ENCODE data around the gene SPAG6.

The SPAG6 gene

DNA sequence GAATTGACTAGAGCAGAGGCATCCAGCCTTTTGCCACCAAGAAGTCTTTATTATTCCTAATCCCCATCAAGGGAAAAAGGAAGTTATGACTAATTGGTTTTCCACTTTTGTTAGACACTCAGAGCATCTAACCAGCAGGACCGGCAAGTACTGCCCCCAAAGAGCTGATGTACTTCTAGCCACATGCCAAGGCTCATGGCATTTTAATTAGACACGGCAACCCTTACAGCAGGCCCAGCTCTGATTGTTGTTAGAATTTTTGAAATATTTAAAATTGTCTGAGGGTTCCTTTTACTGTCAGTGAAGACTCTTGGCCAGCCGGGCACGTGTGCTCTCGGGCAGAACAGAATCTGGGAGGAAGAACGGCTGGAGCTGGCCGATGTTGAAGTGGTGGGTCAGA, 114.8 kb downstream of the SPAG6 start:
- no peak for DNase-seq (ENCODE audit: low spot score)

DNA sequence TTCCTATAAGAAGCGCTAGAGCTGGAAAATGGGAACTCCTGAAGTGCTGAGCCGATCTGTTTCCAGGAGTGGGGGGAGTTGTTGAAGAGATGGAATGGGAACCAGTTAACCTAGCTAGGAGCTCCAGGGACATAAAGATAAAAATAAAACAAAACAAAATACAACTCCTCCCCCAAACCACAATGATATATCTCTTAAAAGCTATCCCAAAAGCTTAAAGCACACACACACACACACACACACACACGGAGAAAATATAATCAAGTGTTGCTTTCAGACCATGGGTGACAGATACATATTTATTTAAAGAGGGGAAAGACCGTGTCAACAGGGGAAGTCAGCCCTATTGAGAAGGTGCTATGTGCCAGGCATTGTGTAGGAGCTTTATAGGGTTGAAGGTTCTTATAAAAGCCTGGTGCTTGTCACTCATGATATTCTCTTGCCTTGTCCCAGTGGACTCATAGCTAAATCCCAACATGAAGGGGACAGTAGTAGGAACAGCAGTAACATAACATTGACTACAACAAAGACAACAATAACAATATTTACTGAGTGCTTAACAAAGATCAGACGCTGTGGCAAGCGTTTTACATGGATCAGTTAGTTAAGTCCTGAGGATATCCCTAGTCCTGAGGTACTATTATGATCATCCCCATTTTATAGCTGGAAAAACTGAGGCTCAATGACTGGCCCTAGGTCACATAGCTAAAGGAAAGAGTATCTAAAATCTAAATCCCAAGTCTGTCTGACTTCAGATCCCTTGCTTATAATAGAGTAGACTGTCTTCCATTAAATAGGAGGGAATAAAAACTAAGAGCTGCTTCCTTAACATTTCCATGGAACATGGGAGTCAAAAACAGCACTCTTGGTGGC, 115.5 kb downstream of the SPAG6 start:
- DNase-seq (ENCODE audit: low spot score): no peak

DNA sequence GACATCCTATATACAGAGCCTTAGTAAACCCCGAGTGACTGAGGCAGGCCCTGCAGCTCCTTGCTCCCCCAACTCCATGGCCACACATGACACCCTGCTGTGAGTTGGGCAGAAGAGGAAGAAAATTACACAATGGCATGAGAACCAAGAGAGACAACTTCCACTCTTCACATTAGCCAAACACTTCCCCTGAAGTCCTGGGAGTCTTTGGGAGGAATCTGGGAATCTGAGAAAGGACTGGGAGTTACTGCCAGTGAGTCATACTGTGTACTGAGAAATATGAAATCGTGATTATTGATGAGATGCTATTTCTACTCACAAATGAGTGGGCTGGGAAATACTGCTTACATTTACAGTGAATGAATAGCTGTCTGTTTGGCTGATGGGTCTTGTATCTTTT, 116.6 kb downstream of the SPAG6 start:
- no peak for DNase-seq (ENCODE audit: low spot score)

DNA sequence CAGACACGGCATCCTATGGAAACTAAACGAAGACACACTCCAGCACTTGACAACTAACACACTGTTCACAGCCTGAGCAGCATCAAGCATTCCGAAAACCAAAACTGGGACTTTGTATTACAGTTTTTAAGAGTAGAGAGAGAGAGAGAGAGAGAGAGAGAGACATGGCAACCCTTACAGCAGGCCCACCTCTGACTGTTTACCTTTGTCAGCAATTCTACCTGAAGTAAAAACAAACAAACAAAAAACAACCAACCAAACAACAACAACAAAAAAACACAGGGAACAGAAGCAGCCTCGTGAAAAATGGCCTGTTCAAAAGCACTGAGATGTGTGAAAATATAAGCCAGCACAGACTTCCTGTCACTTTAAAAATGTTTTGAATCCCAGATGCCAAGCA, 118.0 kb downstream of the SPAG6 start:
- no peak for DNase-seq (ENCODE audit: low spot score)

GRCh38 chr10:22464966-22465629, 119.8 kb downstream of the SPAG6 start:
- no peak for DNase-seq (ENCODE audit: low spot score)

- DNase-seq (ENCODE audit: low spot score): no peak
Measured at GRCh38 chr10:22466763-22467334, 121.6 kb downstream of the SPAG6 start.
